Esophagus muscularis mucosa (tissue), 4 donors: ENCODE measurements around the gene CD200R1L. TPM values are rescaled to one million over a fixed set of nuclear protein-coding genes. Genes with fewer than 3 reads are reported as not detected.

Source experiments
- DNase-seq: peaks from one replicate; pipeline ENCODE4 v3.0.0-alpha.2; 2017; ENCODE audit errors: extremely low spot score
- H3K27ac ChIP-seq, 4 donors: fragments of 200-600 bp; sonication (generic); replicated peaks in 1 of 4; 1 replicate in 3 of 4; 2 replicates in 1 of 4; pipeline ENCODE4 v1.5.1; 2016 to 2019; ENCODE audit warnings: mild to moderate bottlenecking in 1 of 4
- H3K27me3 ChIP-seq, 4 donors: fragments of 200-600 bp; sonication (generic); one replicate each; pipeline versions ENCODE4 v1.5.1 to v1.6.0; 2016 to 2019
- H3K36me3 ChIP-seq, 4 donors: fragments of 200-600 bp; sonication (generic); one replicate each; pipeline ENCODE4 v1.5.1; 2016 to 2019
- H3K4me1 ChIP-seq, 4 donors: fragments of 200-600 bp; sonication (generic); one replicate each; pipeline ENCODE4 v1.5.1; 2016 to 2019
- H3K4me3 ChIP-seq, 4 donors: fragments of 200-600 bp; sonication (generic); 1 replicate in 2 of 4; 2 replicates in 2 of 4; pipeline ENCODE4 v1.5.1; 2016 to 2019; ENCODE audit warnings: mild to moderate bottlenecking in 4 of 4, moderate library complexity in 1 of 4
- H3K9me3 ChIP-seq, 4 donors: fragments of 200-600 bp; sonication (generic); 1 replicate in 3 of 4; 2 replicates in 1 of 4; pipeline ENCODE4 v1.5.1; 2016 to 2019
- CTCF ChIP-seq, 3 experiments: fragments of 200-600 bp in 2 of 3; fragments of 450-650 bp in 1 of 3; sonication (generic) in 2 of 3; IDR thresholded peaks; one replicate each; pipeline ENCODE4 v1.5.1; 2017 to 2019; ENCODE audit warnings: antibody characterized with exemption in 3 of 3, mild to moderate bottlenecking in 2 of 3, moderate library complexity in 1 of 3
- EP300 ChIP-seq: sonication (generic); formaldehyde crosslinking; IDR thresholded peaks from one replicate; pipeline ENCODE4 v1.6.1; 2017; ENCODE audit warnings: antibody characterized with exemption
- POLR2A ChIP-seq: fragments of 450-650 bp; IDR thresholded peaks from one replicate; pipeline ENCODE4 v1.6.1; 2017; ENCODE audit warnings: antibody characterized with exemption, moderate library complexity, mild to moderate bottlenecking, low read depth
- POLR2AphosphoS5 ChIP-seq, 2 donors: sonication (generic); formaldehyde crosslinking; IDR thresholded peaks; one replicate each; pipeline ENCODE4 v1.6.1; 2017; ENCODE audit warnings: antibody characterized with exemption in 2 of 2
- WGBS: methylation state at CpG from one replicate; pipeline ENCODE4 v1.1.5; 2018; 5-methylcytosine and 5-hydroxymethylcytosine counted together
- intact Hi-C: fragments of 100-400 bp; cut with DNase I; formaldehyde crosslinking; loops from one replicate; pipeline ENCODE4 v1.15.1; 2023
- total RNA-seq, 4 donors: library from RNA; depleted of rRNA; stranded (reverse); fragments of >200 nt; gene quantifications; one replicate each; pipeline versions ENCODE4 v1.1.0 to v1.2.1, GENCODE V29; 2016

The CD200R1L gene
- total RNA-seq, 4 donors from 2014 or later, result not detected

- TF ChIP-seq POLR2A, result no peak
- TF ChIP-seq EP300, result no peak
- TF ChIP-seq POLR2AphosphoS5 (IDR thresholded peaks at IDR 0.05), result no peak
- TF ChIP-seq CTCF (IDR thresholded peaks at IDR 0.05), result no peak
- no peaks in the 10 kb centered on the region for H3K4me1 ChIP-seq
- 86% methylated on average over 4 of the region's 4 CpGs for WGBS
- no peak for DNase-seq
- H3K9me3 ChIP-seq, result no peaks in the 10 kb centered on the region
- no peaks in the 10 kb centered on the region for H3K27me3 ChIP-seq
- no peak overlapping the region for H3K4me3 ChIP-seq
- H3K27ac ChIP-seq, result no peak overlapping the region
- intact Hi-C loops, result no loop called here
- no peaks in the 10 kb centered on the region for H3K36me3 ChIP-seq
Observed at GRCh38 chr3:112884678-112885290, 38.1 kb upstream of the CD200R1L start.

- no peak overlapping the region for H3K4me3 ChIP-seq
- WGBS, result 79% methylated on average over 4 of the region's 4 CpGs
- TF ChIP-seq POLR2A (no peak), CTCF (IDR thresholded peaks at IDR 0.05) (no peak), POLR2AphosphoS5 (IDR thresholded peaks at IDR 0.05) (no peak), EP300 (no peak)
- H3K27ac ChIP-seq, result no peak overlapping the region
- intact Hi-C loops, result no loop called here
- no peaks in the 10 kb centered on the region for H3K4me1 ChIP-seq
- DNase-seq, result no peak
- no peaks in the 10 kb centered on the region for H3K27me3 ChIP-seq
- H3K9me3 ChIP-seq, result no peaks in the 10 kb centered on the region
- no peaks in the 10 kb centered on the region for H3K36me3 ChIP-seq
Observed at GRCh38 chr3:112881891-112882290, 35.2 kb upstream of the CD200R1L start.

GRCh38 chr3:112875561-112875960 is 28.9 kb upstream of the CD200R1L start:
- WGBS, result 69% methylated on average over 2 of the region's 2 CpGs
- Histone ChIP-seq H3K4me1 (no peaks in the 10 kb centered on the region), H3K36me3 (no peaks in the 10 kb centered on the region), H3K27ac (no peak overlapping the region), H3K4me3 (no peak overlapping the region), H3K27me3 (no peaks in the 10 kb centered on the region), H3K9me3 (peaks cover 0 to 11% (median 9%) of the 10 kb centered on the region in 4 donors)
- DNase-seq, result no peak
- intact Hi-C loops, result no loop called here
- TF ChIP-seq POLR2AphosphoS5 (IDR thresholded peaks at IDR 0.05) (no peak), CTCF (IDR thresholded peaks at IDR 0.05) (no peak)

GRCh38 chr3:112874725-112875124 is 28.1 kb upstream of the CD200R1L start:
- intact Hi-C loops, result no loop called here
- TF ChIP-seq POLR2A (no peak), EP300 (no peak), CTCF (IDR thresholded peaks at IDR 0.05) (no peak), POLR2AphosphoS5 (IDR thresholded peaks at IDR 0.05) (no peak)
- Histone ChIP-seq H3K4me1 (no peaks in the 10 kb centered on the region), H3K27me3 (no peaks in the 10 kb centered on the region), H3K36me3 (no peaks in the 10 kb centered on the region), H3K9me3 (peaks cover 0 to 18% (median 16%) of the 10 kb centered on the region in 4 donors), H3K4me3 (no peak overlapping the region), H3K27ac (no peak overlapping the region)
- no peak for DNase-seq

- DNase-seq, result no peak
- Histone ChIP-seq H3K36me3 (no peaks in the 10 kb centered on the region), H3K4me3 (no peak overlapping the region), H3K4me1 (no peaks in the 10 kb centered on the region), H3K9me3 (peaks cover 0 to 22% (median 19%) of the 10 kb centered on the region in 4 donors), H3K27me3 (no peaks in the 10 kb centered on the region), H3K27ac (no peak overlapping the region)
- 71% methylated on average over 2 of the region's 2 CpGs for WGBS
- intact Hi-C loops, result no loop called here
- TF ChIP-seq EP300 (no peak), CTCF (IDR thresholded peaks at IDR 0.05) (no peak), POLR2AphosphoS5 (IDR thresholded peaks at IDR 0.05) (no peak), POLR2A (no peak)
Observed at GRCh38 chr3:112873632-112874031, 27.0 kb upstream of the CD200R1L start.
